ENCODE data around the gene STIM1.

GRCh38 chr11:3835751-3836150 lies 19.7 kb upstream of the STIM1 start:
- no peak for TF ChIP-seq CTCF (IDR thresholded peaks at IDR 0.05)
- TF ChIP-seq POLR2A (IDR thresholded peaks at IDR 0.05): no peak

Measured in right lobe of liver (tissue), 4 donors.